ENCODE measurements around the gene PPP2R2B. TPM values are rescaled to one million over a fixed set of nuclear protein-coding genes. Genes with fewer than 3 reads are reported as not detected.

The PPP2R2B gene
- total RNA-seq, 1 experiment from 2014 or later = not detected

- no peak for DNase-seq (ENCODE audit: low spot score)
- in situ Hi-C loops (cut with HindIII; ENCODE audit: low sequenced_read_pairs) = no loop called here
Measured at GRCh38 chr5:146681585-146682105, 196.9 kb downstream of the PPP2R2B start.

- no peak for DNase-seq (ENCODE audit: low spot score)
- in situ Hi-C loops (cut with HindIII; ENCODE audit: low sequenced_read_pairs) = no loop called here
Measured at GRCh38 chr5:146680846-146681584, 197.5 kb downstream of the PPP2R2B start.

- in situ Hi-C loops (cut with HindIII; ENCODE audit: low sequenced_read_pairs) = no loop called here
- DNase-seq (ENCODE audit: low spot score) = no peak
Measured at GRCh38 chr5:146675636-146676035, 202.9 kb downstream of the PPP2R2B start.

- no peak for DNase-seq (ENCODE audit: low spot score)
- in situ Hi-C loops (cut with HindIII; ENCODE audit: low sequenced_read_pairs) = no loop called here
Measured at GRCh38 chr5:146672866-146673265, 205.7 kb downstream of the PPP2R2B start.

GRCh38 chr5:146671561-146672295 is 206.8 kb downstream of the PPP2R2B start:
- no peak for DNase-seq (ENCODE audit: low spot score)
- in situ Hi-C loops (cut with HindIII; ENCODE audit: low sequenced_read_pairs) = no loop called here

GRCh38 chr5:146669656-146670055 is 208.9 kb downstream of the PPP2R2B start:
- DNase-seq (ENCODE audit: low spot score) = no peak
- in situ Hi-C loops (cut with HindIII; ENCODE audit: low sequenced_read_pairs) = no loop called here

GRCh38 chr5:146667633-146668272 is 210.8 kb downstream of the PPP2R2B start:
- in situ Hi-C loops (cut with HindIII; ENCODE audit: low sequenced_read_pairs) = no loop called here
- DNase-seq (ENCODE audit: low spot score) = peak; percentile 77

GRCh38 chr5:146662229-146662628 is 216.3 kb downstream of the PPP2R2B start:
- in situ Hi-C loops (cut with HindIII; ENCODE audit: low sequenced_read_pairs) = no loop called here
- no peak for DNase-seq (ENCODE audit: low spot score)

- in situ Hi-C loops (cut with HindIII; ENCODE audit: low sequenced_read_pairs) = no loop called here
- DNase-seq (ENCODE audit: low spot score) = no peak
Measured at GRCh38 chr5:146660376-146660960, 218.1 kb downstream of the PPP2R2B start.

- in situ Hi-C loops (cut with HindIII; ENCODE audit: low sequenced_read_pairs) = no loop called here
- no peak for DNase-seq (ENCODE audit: low spot score)
Measured at GRCh38 chr5:146659961-146660360, 218.6 kb downstream of the PPP2R2B start.

GRCh38 chr5:146656703-146657102 is 221.9 kb downstream of the PPP2R2B start:
- in situ Hi-C loops (cut with HindIII; ENCODE audit: low sequenced_read_pairs) = no loop called here
- no peak for DNase-seq (ENCODE audit: low spot score)

GRCh38 chr5:146653560-146653959 is 225.0 kb downstream of the PPP2R2B start:
- in situ Hi-C loops (cut with HindIII; ENCODE audit: low sequenced_read_pairs) = no loop called here
- DNase-seq (ENCODE audit: low spot score) = no peak

- in situ Hi-C loops (cut with HindIII; ENCODE audit: low sequenced_read_pairs) = no loop called here
- no peak for DNase-seq (ENCODE audit: low spot score)
Measured at GRCh38 chr5:146652547-146652946, 226.0 kb downstream of the PPP2R2B start.

GRCh38 chr5:146647656-146648199 is 230.8 kb downstream of the PPP2R2B start:
- in situ Hi-C loops (cut with HindIII; ENCODE audit: low sequenced_read_pairs) = no loop called here
- DNase-seq (ENCODE audit: low spot score) = peak; percentile 46

GRCh38 chr5:146646441-146646840 is 232.1 kb downstream of the PPP2R2B start:
- in situ Hi-C loops (cut with HindIII; ENCODE audit: low sequenced_read_pairs) = no loop called here
- no peak for DNase-seq (ENCODE audit: low spot score)

- in situ Hi-C loops (cut with HindIII; ENCODE audit: low sequenced_read_pairs) = no loop called here
Measured at GRCh38 chr5:146645342-146645741, 233.2 kb downstream of the PPP2R2B start.

GRCh38 chr5:146644831-146645230 is 233.7 kb downstream of the PPP2R2B start:
- no peak for DNase-seq (ENCODE audit: low spot score)
- in situ Hi-C loops (cut with HindIII; ENCODE audit: low sequenced_read_pairs) = no loop called here

More at GRCh38 chr5:146645342-146645741, 233.2 kb downstream of the PPP2R2B start:
- DNase-seq (ENCODE audit: low spot score) = no peak

GRCh38 chr5:146643776-146644175 is 234.8 kb downstream of the PPP2R2B start:
- DNase-seq (ENCODE audit: low spot score) = no peak
- in situ Hi-C loops (cut with HindIII; ENCODE audit: low sequenced_read_pairs) = no loop called here

GRCh38 chr5:146642410-146642809 is 236.1 kb downstream of the PPP2R2B start:
- in situ Hi-C loops (cut with HindIII; ENCODE audit: low sequenced_read_pairs) = no loop called here

More at GRCh38 chr5:146642410-146642809, 236.1 kb downstream of the PPP2R2B start:
- DNase-seq (ENCODE audit: low spot score) = no peak
